Measurements from ENCODE around the gene ARHGEF16. TPM values are rescaled to one million over a fixed set of nuclear protein-coding genes. Genes with fewer than 3 reads are reported as not detected.

ARHGEF16 gene
- polyA plus RNA-seq, 1 experiment, result 0.04 TPM

DNA sequence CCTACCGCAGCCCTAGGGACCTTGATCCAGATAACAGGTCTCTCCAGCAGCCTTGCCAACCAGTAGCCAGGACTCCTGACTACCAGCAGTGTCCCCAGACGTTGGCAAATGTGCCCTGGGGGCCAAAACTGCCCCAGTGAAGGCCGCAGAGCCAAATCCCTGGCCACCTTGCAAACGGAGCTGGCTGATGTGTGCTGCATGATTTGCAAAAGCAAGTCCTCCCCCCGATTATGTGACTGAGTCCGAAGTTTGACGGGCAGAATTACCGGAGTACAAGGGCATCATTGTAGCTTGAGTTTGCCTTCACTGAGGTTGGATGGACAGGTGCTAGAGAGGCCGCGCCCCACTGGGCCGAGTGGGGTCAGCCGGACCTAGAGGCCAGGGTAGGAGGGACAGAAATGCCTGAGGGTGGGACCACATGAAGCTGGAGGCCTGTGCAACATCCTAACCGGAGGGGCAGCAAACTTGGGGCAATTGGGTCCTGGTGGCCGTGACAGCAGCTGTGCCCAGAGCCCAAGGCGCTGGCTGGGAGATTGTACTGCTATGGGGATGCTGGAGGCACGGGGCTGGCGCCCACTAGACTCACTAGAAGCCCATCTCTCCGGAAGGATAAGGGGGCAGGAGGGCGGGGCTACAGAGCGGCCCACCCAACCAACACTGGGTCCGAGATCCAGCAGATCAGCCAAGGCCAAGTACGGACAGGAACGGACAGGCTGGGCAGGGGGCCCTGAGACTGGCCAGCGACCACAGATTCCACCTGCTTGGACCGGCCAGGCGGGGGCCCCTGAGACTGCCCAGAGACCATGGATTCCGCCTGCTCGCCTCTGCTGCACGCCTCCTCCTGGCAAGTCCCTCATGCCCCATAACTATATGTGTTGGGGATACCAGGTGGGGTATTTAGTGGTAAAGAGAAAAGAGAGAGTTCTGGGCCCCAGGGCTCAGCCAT, 2.8 kb downstream of the ARHGEF16 start:
- no peak overlapping the region for H3K4me3 ChIP-seq (ENCODE audit: low read depth, low read length)
- POLR2A ChIA-PET, result no interaction called here
- TF ChIP-seq, protein P1, sequence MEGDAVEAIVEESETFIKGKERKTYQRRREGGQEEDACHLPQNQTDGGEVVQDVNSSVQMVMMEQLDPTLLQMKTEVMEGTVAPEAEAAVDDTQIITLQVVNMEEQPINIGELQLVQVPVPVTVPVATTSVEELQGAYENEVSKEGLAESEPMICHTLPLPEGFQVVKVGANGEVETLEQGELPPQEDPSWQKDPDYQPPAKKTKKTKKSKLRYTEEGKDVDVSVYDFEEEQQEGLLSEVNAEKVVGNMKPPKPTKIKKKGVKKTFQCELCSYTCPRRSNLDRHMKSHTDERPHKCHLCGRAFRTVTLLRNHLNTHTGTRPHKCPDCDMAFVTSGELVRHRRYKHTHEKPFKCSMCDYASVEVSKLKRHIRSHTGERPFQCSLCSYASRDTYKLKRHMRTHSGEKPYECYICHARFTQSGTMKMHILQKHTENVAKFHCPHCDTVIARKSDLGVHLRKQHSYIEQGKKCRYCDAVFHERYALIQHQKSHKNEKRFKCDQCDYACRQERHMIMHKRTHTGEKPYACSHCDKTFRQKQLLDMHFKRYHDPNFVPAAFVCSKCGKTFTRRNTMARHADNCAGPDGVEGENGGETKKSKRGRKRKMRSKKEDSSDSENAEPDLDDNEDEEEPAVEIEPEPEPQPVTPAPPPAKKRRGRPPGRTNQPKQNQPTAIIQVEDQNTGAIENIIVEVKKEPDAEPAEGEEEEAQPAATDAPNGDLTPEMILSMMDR (IDR thresholded peaks at IDR 0.05; ENCODE audit: insufficient read depth, low read depth, low read length), result no peak
- DNase-seq (ENCODE audit: low read depth), result no peak
- H3K36me3 ChIP-seq (ENCODE audit: control insufficient read depth, insufficient read depth, low read length), result no peaks in the 10 kb centered on the region
- CTCF ChIA-PET, result interaction anchor here (0.6 to 1.5 kb wide), 5 partner anchors 48 to 372 kb away, joined by 3 to 7 read pairs (median 3); no protein-coding TSS in a partner anchor
- peaks cover 3% of the 10 kb centered on the region for H3K27me3 ChIP-seq (ENCODE audit: control insufficient read depth, insufficient read depth, low read length)

DNA sequence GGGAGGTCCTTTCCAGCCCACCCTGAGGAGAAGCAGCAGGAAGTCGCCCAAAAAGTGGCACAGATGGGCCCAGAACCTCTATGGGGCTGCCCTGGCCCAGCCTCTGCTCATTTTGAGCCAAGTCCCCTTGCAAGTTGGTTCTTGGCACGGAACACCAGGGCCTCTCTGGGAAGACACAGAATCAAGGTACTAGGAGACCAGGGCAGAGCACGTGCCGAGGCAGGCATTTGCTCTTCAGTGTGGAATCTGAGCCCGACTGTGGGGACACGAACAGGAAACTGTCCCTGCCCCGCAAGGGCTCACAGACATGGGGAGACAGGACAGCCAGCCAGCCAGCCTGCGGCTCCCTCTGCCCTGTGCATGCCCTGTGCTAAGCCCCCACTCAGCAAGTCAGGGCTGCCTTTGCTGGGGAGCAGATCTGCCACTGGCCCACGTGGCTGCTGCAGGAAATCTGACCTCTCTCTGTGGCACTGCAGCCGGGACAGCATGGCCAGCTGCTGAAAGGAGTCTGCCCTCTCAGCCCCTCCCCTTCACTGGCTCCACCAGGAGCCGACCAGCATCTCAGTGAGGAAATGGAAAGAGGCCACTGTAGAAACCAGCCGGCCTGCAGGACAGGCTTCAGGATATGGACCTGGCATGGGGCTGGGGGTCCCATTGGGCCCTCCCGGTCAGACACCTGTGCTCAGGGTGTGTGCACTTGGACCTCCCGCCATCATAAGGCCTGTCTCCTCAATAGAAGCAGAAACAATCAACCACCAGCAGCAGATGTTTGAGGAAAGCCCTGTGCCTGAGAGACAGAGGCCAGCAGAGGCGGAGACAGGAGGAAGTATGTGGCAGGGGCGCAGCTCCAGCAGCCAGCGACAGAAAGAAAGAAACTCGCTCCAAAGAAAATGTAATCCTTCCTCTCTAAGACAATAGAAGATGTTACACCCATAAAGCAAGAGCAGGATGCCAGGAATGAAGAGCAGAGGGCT, 3.7 kb downstream of the ARHGEF16 start:
- H3K36me3 ChIP-seq (ENCODE audit: control insufficient read depth, insufficient read depth, low read length), result no peaks in the 10 kb centered on the region
- TF ChIP-seq, protein P1 (IDR thresholded peaks at IDR 0.05; ENCODE audit: insufficient read depth, low read depth, low read length), result no peak
- POLR2A ChIA-PET, result no interaction called here
- DNase-seq (ENCODE audit: low read depth), result no peak
- peaks cover 3% of the 10 kb centered on the region for H3K27me3 ChIP-seq (ENCODE audit: control insufficient read depth, insufficient read depth, low read length)
- H3K4me3 ChIP-seq (ENCODE audit: low read depth, low read length), result no peak overlapping the region
- CTCF ChIA-PET, result interaction anchor here (0.9 kb wide), 1 partner anchor 22 kb away, joined by 3 read pairs; no protein-coding TSS in a partner anchor

DNA sequence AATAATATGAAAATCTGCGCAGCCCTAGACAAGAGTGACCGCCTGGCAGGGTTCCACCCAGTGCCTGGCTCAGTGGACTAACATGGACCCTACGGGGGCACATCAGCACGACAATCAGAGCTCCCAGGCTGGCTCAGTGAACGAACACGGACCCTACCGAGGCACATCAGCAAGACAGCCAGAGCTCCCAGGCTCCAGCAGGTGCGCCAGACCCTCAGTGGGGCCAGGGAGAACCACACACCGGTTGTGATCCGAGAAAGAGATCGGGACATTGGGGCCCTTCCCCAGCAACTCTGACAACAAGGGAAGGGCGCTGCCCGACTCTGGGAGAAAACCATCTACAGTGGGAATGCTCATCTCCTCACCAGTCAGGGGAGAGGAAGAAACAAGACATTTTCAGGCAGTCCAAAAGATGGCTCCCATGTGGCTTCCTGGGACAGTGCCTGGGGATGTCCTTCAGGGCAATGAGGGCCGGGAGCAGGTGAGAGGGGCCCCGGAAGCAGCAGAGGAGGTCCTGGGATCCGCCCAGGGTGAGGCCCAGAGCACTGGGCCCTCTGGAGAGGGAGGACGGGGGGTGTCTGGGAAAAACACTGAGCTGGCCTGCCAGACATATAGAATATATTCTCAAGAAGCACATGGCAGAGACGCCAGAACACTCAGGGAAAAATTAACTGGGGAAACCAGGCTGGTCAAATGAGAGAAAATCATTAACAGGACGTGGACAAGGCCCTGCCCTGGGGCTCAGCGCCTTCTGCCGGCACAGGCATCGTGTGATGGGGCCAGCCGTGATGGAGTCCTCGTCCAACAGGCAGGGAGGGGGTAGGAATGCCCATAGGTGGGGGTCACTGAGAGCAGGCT, 4.8 kb downstream of the ARHGEF16 start:
- no peak for DNase-seq (ENCODE audit: low read depth)
- TF ChIP-seq, protein P1 (IDR thresholded peaks at IDR 0.05; ENCODE audit: insufficient read depth, low read depth, low read length), result no peak

DNA sequence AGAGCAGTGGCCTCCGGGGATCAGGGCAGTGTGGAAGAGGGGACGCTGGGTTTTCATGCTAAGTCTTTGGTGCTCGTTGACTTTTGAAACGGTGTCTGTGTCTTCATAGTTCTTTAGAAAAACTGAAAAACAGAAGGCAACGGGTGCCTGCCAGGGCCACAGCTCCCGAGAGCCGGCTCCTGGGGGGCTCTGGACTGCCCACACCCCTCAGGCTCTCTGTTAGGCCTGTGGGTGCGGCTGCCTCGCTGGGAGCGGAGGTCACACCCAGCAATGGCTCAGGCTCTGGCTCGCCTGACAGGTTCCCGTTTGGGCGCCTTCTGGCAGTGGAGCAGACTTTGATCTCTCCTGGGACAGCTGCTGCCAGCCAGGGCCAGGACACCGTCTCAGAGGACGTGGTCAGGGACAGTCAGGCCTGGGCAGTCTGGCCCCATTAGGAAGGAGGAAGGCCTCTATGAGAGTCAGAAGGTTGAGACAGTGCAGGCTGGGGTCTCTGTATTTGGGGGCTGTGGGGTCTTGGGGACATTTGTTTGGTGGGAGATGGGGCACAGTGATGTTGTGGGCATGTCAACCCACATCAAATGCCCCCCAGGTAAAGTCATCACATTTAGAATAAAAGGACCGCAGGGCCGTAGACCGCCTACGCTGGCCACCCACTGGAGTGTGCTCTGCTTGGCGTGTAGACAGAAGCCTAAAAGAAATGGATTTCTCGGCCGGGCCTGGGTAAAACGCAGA, 5.6 kb downstream of the ARHGEF16 start:
- TF ChIP-seq, protein P1 (IDR thresholded peaks at IDR 0.05; ENCODE audit: insufficient read depth, low read depth, low read length), result no peak
- ChIA-PET CTCF (no interaction called here), POLR2A (no interaction called here)
- DNase-seq (ENCODE audit: low read depth), result no peak
- Histone ChIP-seq H3K4me3 (ENCODE audit: low read depth, low read length) (no peak overlapping the region), H3K36me3 (ENCODE audit: control insufficient read depth, insufficient read depth, low read length) (no peaks in the 10 kb centered on the region), H3K27me3 (ENCODE audit: control insufficient read depth, insufficient read depth, low read length) (peaks cover 2% of the 10 kb centered on the region)

More for the DNA sequence above, 4.8 kb downstream of the ARHGEF16 start:
- ChIA-PET POLR2A (no interaction called here), CTCF (interaction anchor here (0.7 to 0.9 kb wide), 2 partner anchors 19 to 21 kb away, joined by 3 read pairs; no protein-coding TSS in a partner anchor)
- H3K4me3 ChIP-seq (ENCODE audit: low read depth, low read length), result no peak overlapping the region
- no peaks in the 10 kb centered on the region for H3K36me3 ChIP-seq (ENCODE audit: control insufficient read depth, insufficient read depth, low read length)
- peaks cover 3% of the 10 kb centered on the region for H3K27me3 ChIP-seq (ENCODE audit: control insufficient read depth, insufficient read depth, low read length)

Data from BJ (cell line).